HepG2 (cell line): ENCODE measurements around the gene CPS1. TPM values are rescaled to one million over a fixed set of nuclear protein-coding genes. Genes with fewer than 3 reads are reported as not detected.

ENCODE experiments used
- AFF4 ChIP-seq: sonication (generic); formaldehyde crosslinking; IDR thresholded peaks from 2 replicates; pipeline ENCODE4 v1.4.0; 2020; ENCODE audit warnings: missing genetic modification reagents
- BCL3 ChIP-seq: sonication (generic); formaldehyde crosslinking; IDR thresholded peaks from 2 replicates; pipeline ENCODE4 v1.5.1; 2020; ENCODE audit warnings: mild to moderate bottlenecking, missing genetic modification reagents, moderate library complexity
- CREB1 ChIP-seq, 2 experiments: fragments of 450-650 bp in 1 of 2; IDR thresholded peaks; 2 replicates each; pipeline ENCODE4 v1.6.1; 2016 to 2017; ENCODE audit warnings: control low read depth in 1 of 2, mild to moderate bottlenecking in 1 of 2, missing compliant biosample characterization in 1 of 2, missing genetic modification characterization in 1 of 2
- DMTF1 ChIP-seq: sonication (generic); formaldehyde crosslinking; IDR thresholded peaks from 2 replicates; pipeline ENCODE4 v1.4.0; 2020; ENCODE audit warnings: mild to moderate bottlenecking, missing genetic modification reagents
- ETS1 ChIP-seq: sonication (generic); formaldehyde crosslinking; IDR thresholded peaks from 2 replicates; pipeline ENCODE4 v1.4.0; 2020; ENCODE audit warnings: missing genetic modification reagents
- HNRNPK ChIP-seq: fragments of 200-400 bp; formaldehyde crosslinking; IDR thresholded peaks from 2 replicates; pipeline ENCODE4 v1.6.1; 2018; ENCODE audit warnings: low read length, low read depth, moderate library complexity, mild to moderate bottlenecking; ENCODE audit not compliant: poor library complexity, severe bottlenecking
- PCBP1 ChIP-seq: fragments of 200-400 bp; formaldehyde crosslinking; IDR thresholded peaks from 2 replicates; pipeline ENCODE4 v1.6.1; 2017; ENCODE audit warnings: mild to moderate bottlenecking, low read depth, low read length, borderline replicate concordance
- RBM39 ChIP-seq: fragments of 200-400 bp; formaldehyde crosslinking; IDR thresholded peaks from one replicate; pipeline ENCODE4 v1.6.1; 2018; ENCODE audit warnings: antibody characterized with exemption, mild to moderate bottlenecking, low read depth, low read length; ENCODE audit not compliant: poor library complexity, severe bottlenecking
- SMAD1 ChIP-seq: sonication (generic); formaldehyde crosslinking; IDR thresholded peaks from 2 replicates; pipeline ENCODE4 v1.4.0; 2020; ENCODE audit warnings: missing genetic modification reagents, low read depth, mild to moderate bottlenecking, borderline replicate concordance
- TARDBP ChIP-seq: sonication (generic); formaldehyde crosslinking; IDR thresholded peaks from 2 replicates; pipeline ENCODE4 v1.8.0; 2022; ENCODE audit warnings: mild to moderate bottlenecking, missing genetic modification reagents
- TCF7 ChIP-seq: sonication (generic); IDR thresholded peaks from 2 replicates; pipeline ENCODE4 v1.6.1; 2016; ENCODE audit warnings: antibody characterized with exemption, low read depth
- TP53 ChIP-seq: sonication (generic); formaldehyde crosslinking; conservative IDR thresholded peaks from 2 replicates; pipeline ENCODE4 v1.4.0; 2020; ENCODE audit warnings: missing genetic modification reagents
- ZBTB42 ChIP-seq: sonication (generic); formaldehyde crosslinking; IDR thresholded peaks from 2 replicates; pipeline ENCODE4 v1.5.0; 2020; ENCODE audit warnings: mild to moderate bottlenecking, missing genetic modification reagents
- ZFP1 ChIP-seq: IDR thresholded peaks from 2 replicates; pipeline ENCODE4 v1.6.1; 2016
- ZNF34 ChIP-seq: sonication (generic); formaldehyde crosslinking; IDR thresholded peaks from 2 replicates; pipeline ENCODE4 v1.4.0; 2020; ENCODE audit warnings: mild to moderate bottlenecking, missing genetic modification reagents, borderline replicate concordance
- ZNF619 ChIP-seq: sonication (generic); formaldehyde crosslinking; IDR thresholded peaks from 2 replicates; pipeline ENCODE4 v1.4.0; 2020; ENCODE audit warnings: mild to moderate bottlenecking, missing genetic modification reagents
- ZNF766 ChIP-seq: sonication (generic); formaldehyde crosslinking; IDR thresholded peaks from 2 replicates; pipeline ENCODE4 v1.5.0; 2020; ENCODE audit warnings: missing genetic modification reagents, borderline replicate concordance
- ZNF768 ChIP-seq: sonication (generic); formaldehyde crosslinking; IDR thresholded peaks from 2 replicates; pipeline ENCODE4 v1.4.0; 2020; ENCODE audit warnings: missing genetic modification reagents
- ZNF839 ChIP-seq: sonication (generic); formaldehyde crosslinking; IDR thresholded peaks from 2 replicates; pipeline ENCODE4 v1.4.0; 2020; ENCODE audit warnings: missing genetic modification reagents, mild to moderate bottlenecking, borderline replicate concordance
- polyA plus RNA-seq, 8 experiments: library from polyadenylated mRNA; depleted of rRNA in 3 of 8; stranded (reverse) in 7 of 8; unstranded in 1 of 8; fragments of >200 nt; fragmentation: Illumina TruSeq in 4 of 8; extraction: Trizol in 4 of 8; gene quantifications; 2 replicates each; pipeline versions ENCODE4 v1.2.1 to v1.2.3, GENCODE V29; 2011 to 2016; ENCODE audit warnings: low read depth in 4 of 8, missing spikeins in 1 of 8, mixed read lengths in 1 of 8; ENCODE audit not compliant: insufficient read depth in 1 of 8
- total RNA-seq, 5 experiments: library from RNA; depleted of rRNA; stranded (reverse); fragments of >200 nt; fragmentation: Illumina TruSeq; extraction: Trizol; gene quantifications; 2 replicates each; pipeline ENCODE4 v1.2.3, GENCODE V29; 2016; ENCODE audit warnings: low read depth in 1 of 5

Gene CPS1
- total and polyA plus RNA-seq, 2 of the 13 experiments (the other 11 are each of a cell fraction or from before 2014, with no cell fraction given): 24.4 to 51.7 TPM

GRCh38 chr2:210539578-210540416, 16.6 kb upstream of the CPS1 start (continued):
- no peak for TF ChIP-seq BCL3 (CRISPR knock-in tag)
- TF ChIP-seq RBM39: no peak
- no peak for TF ChIP-seq AFF4
- no peak for TF ChIP-seq CREB1 (IDR thresholded peaks at IDR 0.05)
- TF ChIP-seq CREB1 (CRISPR knock-in tag; IDR thresholded peaks at IDR 0.05): peak; percentile 35; the same call in 1 of the 2 replicates
- no peak for TF ChIP-seq ZNF619 (CRISPR knock-in tag)
- no peak for TF ChIP-seq TARDBP
- no peak for TF ChIP-seq PCBP1
- no peak for TF ChIP-seq ETS1 (CRISPR knock-in tag)
- TF ChIP-seq ZNF766 (CRISPR knock-in tag): no peak
- no peak for TF ChIP-seq ZFP1 (CRISPR knock-in tag)
- no peak for TF ChIP-seq HNRNPK
- TF ChIP-seq ZNF34 (CRISPR knock-in tag): no peak
- no peak for TF ChIP-seq TCF7
- no peak for TF ChIP-seq ZNF768 (CRISPR knock-in tag)
- no peak for TF ChIP-seq ZNF839
- no peak for TF ChIP-seq ZBTB42 (CRISPR knock-in tag)
- TF ChIP-seq SMAD1: no peak
- TF ChIP-seq TP53: no peak
- TF ChIP-seq DMTF1: no peak
